Measurements from ENCODE around the gene CD7.

Gene CD7

DNA sequence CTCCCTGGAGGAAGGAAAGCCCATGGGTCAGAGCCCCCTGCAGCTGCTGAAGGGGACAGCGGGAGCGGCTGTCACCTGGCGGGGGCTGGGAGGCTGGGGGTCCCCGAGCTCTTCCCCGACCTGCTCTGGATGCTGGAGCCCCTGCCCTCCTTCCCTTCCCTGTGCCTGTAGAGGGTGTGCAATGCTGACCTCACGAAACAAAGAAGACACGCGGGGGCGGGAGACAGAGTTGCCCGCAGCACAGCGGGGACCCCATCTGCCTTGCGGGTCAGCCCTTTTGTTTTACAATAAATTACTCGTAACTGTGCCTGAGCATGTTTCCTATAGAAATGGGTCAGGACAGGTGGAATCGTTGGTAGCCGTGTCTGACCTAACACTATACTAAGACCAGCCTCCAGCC, 9.9 kb upstream of the CD7 start:
- H3K4me3 ChIP-seq (ENCODE audit: low read length), result no peak overlapping the region
- TF ChIP-seq EZH2phosphoT487 (IDR thresholded peaks at IDR 0.05; ENCODE audit: low read depth), result no peak
- TF ChIP-seq, protein P1, sequence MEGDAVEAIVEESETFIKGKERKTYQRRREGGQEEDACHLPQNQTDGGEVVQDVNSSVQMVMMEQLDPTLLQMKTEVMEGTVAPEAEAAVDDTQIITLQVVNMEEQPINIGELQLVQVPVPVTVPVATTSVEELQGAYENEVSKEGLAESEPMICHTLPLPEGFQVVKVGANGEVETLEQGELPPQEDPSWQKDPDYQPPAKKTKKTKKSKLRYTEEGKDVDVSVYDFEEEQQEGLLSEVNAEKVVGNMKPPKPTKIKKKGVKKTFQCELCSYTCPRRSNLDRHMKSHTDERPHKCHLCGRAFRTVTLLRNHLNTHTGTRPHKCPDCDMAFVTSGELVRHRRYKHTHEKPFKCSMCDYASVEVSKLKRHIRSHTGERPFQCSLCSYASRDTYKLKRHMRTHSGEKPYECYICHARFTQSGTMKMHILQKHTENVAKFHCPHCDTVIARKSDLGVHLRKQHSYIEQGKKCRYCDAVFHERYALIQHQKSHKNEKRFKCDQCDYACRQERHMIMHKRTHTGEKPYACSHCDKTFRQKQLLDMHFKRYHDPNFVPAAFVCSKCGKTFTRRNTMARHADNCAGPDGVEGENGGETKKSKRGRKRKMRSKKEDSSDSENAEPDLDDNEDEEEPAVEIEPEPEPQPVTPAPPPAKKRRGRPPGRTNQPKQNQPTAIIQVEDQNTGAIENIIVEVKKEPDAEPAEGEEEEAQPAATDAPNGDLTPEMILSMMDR (IDR thresholded peaks at IDR 0.05; ENCODE audit: low read depth, low read length), result no peak
- no peaks in the 10 kb centered on the region for H4K20me1 ChIP-seq (ENCODE audit: insufficient read depth, low read length)
- H3K4me1 ChIP-seq (ENCODE audit: low read length), result peaks cover 20% of the 10 kb centered on the region
- no peaks in the 10 kb centered on the region for H3K9me3 ChIP-seq (ENCODE audit: insufficient read depth, low read length)
- no peaks in the 10 kb centered on the region for H3K79me2 ChIP-seq (ENCODE audit: low read length)
- H3K27me3 ChIP-seq (ENCODE audit: low read depth, low read length), result peaks cover 41% of the 10 kb centered on the region
- H3K4me2 ChIP-seq (ENCODE audit: low read length), result no peak overlapping the region
- no peak overlapping the region for H3K9ac ChIP-seq (ENCODE audit: low read length)
- no peaks in the 10 kb centered on the region for H3K36me3 ChIP-seq (replicated peaks; ENCODE audit: low read depth, low read length)
- H2AFZ ChIP-seq (ENCODE audit: low read depth, low read length), result no peak overlapping the region
- no peak overlapping the region for H3K27ac ChIP-seq (ENCODE audit: low read length)

DNA sequence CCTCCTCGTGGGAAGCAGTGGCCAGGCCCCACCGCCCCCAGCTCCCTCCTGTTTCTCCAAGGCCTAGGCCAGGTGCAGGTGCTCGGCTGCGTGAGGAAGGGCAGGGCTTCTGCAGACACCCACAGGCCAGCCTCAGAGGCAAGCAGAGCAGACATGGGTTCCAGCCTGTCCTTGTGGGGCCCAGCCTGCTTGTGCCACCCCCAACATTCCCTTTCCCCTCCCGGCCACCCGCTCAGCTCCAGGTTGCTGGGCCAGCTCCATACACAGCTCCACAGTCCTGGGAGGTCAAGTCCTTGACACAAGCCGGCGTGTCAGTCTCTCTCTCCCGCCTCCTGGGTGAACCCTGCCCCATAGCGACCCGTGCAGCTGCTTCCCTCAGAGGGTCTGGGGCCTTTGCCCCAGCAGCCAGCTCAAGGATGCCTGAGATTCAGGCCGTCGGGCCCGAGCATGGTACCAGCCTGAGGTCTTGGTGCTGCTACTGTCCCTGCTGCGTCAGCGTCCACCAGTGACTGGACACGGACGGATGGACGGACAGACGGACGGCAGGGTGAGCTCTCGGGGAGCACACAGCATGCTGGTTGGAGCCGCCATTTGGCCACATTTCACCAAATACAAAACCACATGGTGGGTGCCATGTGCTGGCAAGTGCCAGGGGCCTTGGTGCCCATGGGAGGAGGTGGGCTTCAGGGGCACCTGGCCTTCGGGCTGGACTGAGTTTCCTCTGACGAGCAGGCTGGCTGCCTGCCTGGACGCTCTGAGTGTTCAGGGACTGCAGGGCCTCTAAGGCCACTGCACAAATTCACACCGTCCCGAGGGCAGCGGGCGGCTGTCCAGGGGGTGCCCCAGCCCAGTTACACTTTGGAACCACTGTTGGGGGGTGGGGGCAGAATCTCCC, 8.1 kb upstream of the CD7 start:
- H3K9ac ChIP-seq (ENCODE audit: low read length), result no peak overlapping the region
- no peak overlapping the region for H3K27ac ChIP-seq (ENCODE audit: low read length)
- no peaks in the 10 kb centered on the region for H3K36me3 ChIP-seq (replicated peaks; ENCODE audit: low read depth, low read length)
- no peak overlapping the region for H3K4me2 ChIP-seq (ENCODE audit: low read length)
- H3K4me1 ChIP-seq (ENCODE audit: low read length), result peaks cover 30% of the 10 kb centered on the region
- no peak for TF ChIP-seq EZH2phosphoT487 (IDR thresholded peaks at IDR 0.05; ENCODE audit: low read depth)
- TF ChIP-seq, protein P1 (IDR thresholded peaks at IDR 0.05; ENCODE audit: low read depth, low read length), result no peak
- no peak overlapping the region for H2AFZ ChIP-seq (ENCODE audit: low read depth, low read length)
- H3K9me3 ChIP-seq (ENCODE audit: insufficient read depth, low read length), result no peaks in the 10 kb centered on the region
- H3K4me3 ChIP-seq (ENCODE audit: low read length), result no peak overlapping the region
- H4K20me1 ChIP-seq (ENCODE audit: insufficient read depth, low read length), result no peaks in the 10 kb centered on the region
- H3K27me3 ChIP-seq (ENCODE audit: low read depth, low read length), result peaks cover 40% of the 10 kb centered on the region
- H3K79me2 ChIP-seq (ENCODE audit: low read length), result no peaks in the 10 kb centered on the region

DNA sequence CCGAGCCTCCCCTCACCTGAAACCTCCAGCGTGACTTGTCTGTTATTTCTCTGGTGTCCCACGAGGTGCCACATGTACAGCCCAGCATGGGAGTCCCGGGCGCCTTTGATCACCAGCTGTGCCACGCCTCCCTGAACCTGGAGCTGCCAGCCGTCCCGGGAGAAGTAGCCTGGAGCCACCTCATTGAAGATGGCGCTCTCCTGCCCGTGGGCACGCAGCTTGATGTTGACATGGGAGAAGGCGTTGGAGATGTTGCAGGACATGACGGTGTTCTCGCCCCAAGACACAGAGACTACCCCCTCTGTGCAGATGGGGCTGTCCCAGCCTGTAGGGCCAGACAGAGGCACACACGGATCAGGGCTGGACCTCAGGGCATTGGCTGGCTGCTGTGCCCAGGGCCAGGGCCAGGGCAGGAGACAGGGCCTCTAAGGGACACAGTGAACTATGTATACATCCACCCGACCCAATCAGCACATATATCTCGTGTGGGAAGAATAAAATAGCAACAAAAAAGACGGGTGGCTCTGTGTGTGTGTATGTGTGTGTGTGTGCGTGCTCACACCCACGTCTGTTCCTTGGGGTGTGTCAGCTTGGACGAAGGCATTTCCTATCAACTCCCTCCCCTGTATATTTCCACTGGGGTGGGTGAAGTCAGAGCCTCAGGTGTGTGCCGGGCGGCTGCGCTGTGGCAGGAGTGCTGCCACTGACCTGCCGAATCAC, 7.3 kb upstream of the CD7 start:
- Histone ChIP-seq H3K36me3 (replicated peaks; ENCODE audit: low read depth, low read length) (no peaks in the 10 kb centered on the region), H3K9me3 (ENCODE audit: insufficient read depth, low read length) (no peaks in the 10 kb centered on the region), H3K4me1 (ENCODE audit: low read length) (peaks cover 22% of the 10 kb centered on the region), H3K27me3 (ENCODE audit: low read depth, low read length) (peaks cover 32% of the 10 kb centered on the region), H3K79me2 (ENCODE audit: low read length) (no peaks in the 10 kb centered on the region), H3K9ac (ENCODE audit: low read length) (no peak overlapping the region), H3K27ac (ENCODE audit: low read length) (no peak overlapping the region), H3K4me2 (ENCODE audit: low read length) (peak overlapping the region; percentile 37), H4K20me1 (ENCODE audit: insufficient read depth, low read length) (no peaks in the 10 kb centered on the region), H2AFZ (ENCODE audit: low read depth, low read length) (no peak overlapping the region), H3K4me3 (ENCODE audit: low read length) (no peak overlapping the region)
- TF ChIP-seq, protein P1 (IDR thresholded peaks at IDR 0.05; ENCODE audit: low read depth, low read length), result no peak
- no peak for TF ChIP-seq EZH2phosphoT487 (IDR thresholded peaks at IDR 0.05; ENCODE audit: low read depth)

DNA sequence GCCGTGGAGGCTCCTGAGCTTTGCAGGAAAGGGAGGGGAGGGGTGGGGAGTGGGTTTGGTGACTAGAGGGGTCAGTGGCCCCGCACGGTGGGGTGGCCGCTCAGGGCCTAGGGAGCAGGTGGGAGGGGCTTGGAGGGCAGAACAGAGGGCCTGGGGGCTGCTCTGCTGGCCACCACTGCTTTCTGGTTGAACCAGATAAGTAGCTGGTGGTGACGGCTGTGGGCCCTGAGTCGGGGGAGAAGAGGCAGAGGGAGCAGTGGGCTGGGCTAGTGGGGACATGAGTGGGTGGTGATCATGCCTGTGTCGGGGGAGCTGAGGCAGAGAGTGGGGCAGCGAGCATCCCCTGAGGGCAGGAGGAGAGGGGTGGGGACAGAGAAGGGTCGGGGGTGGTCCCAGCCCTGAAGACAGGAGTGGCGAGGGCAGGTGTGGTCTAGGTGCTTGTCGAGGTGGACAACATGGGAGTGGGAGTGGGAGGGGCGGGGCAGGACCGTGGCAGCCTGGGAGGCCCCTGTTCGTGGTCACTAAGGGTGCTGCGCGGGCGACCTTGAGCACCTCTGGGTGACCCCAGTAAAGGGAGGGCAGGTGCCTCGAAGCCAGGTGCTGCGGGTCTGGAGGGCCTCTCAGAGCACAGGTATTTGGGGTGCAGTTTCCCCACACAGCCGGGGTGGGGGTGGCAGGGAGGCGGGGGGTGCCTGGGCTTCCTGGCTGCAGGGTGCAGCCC, 6.3 kb upstream of the CD7 start:
- H3K4me1 ChIP-seq (ENCODE audit: low read length), result peaks cover 21% of the 10 kb centered on the region
- no peak overlapping the region for H2AFZ ChIP-seq (ENCODE audit: low read depth, low read length)
- H3K79me2 ChIP-seq (ENCODE audit: low read length), result no peaks in the 10 kb centered on the region
- H4K20me1 ChIP-seq (ENCODE audit: insufficient read depth, low read length), result no peaks in the 10 kb centered on the region
- H3K9me3 ChIP-seq (ENCODE audit: insufficient read depth, low read length), result no peaks in the 10 kb centered on the region
- no peak overlapping the region for H3K27ac ChIP-seq (ENCODE audit: low read length)
- H3K4me3 ChIP-seq (ENCODE audit: low read length), result no peak overlapping the region
- H3K9ac ChIP-seq (ENCODE audit: low read length), result no peak overlapping the region
- H3K4me2 ChIP-seq (ENCODE audit: low read length), result no peak overlapping the region
- peaks cover 26% of the 10 kb centered on the region for H3K27me3 ChIP-seq (ENCODE audit: low read depth, low read length)
- no peaks in the 10 kb centered on the region for H3K36me3 ChIP-seq (replicated peaks; ENCODE audit: low read depth, low read length)
- TF ChIP-seq EZH2phosphoT487 (IDR thresholded peaks at IDR 0.05; ENCODE audit: low read depth), result no peak
- TF ChIP-seq, protein P1 (IDR thresholded peaks at IDR 0.05; ENCODE audit: low read depth, low read length), result no peak
